Gastrocnemius medialis (tissue), 4 donors: ENCODE data around the gene ABCA13. TPM values are rescaled to one million over a fixed set of nuclear protein-coding genes. Genes with fewer than 3 reads are reported as not detected.

ENCODE experiments used
- ATAC-seq, 2 donors: fragments of 150-250 bp; one replicate each; pipeline ENCODE4 v1.9.1; 2016
- DNase-seq, 2 donors: peaks; one replicate each; pipeline ENCODE4 v3.0.0-alpha.2; 2019
- H3K27ac ChIP-seq, 4 donors: fragments of 200-600 bp; sonication (generic); 1 replicate in 1 of 4; 2 replicates in 3 of 4; pipeline ENCODE4 v1.5.1; 2016 to 2018; ENCODE audit warnings: mild to moderate bottlenecking in 2 of 4, moderate library complexity in 1 of 4
- H3K27me3 ChIP-seq, 3 donors: fragments of 200-600 bp; sonication (generic) in 2 of 3; 1 replicate in 1 of 3; 2 replicates in 2 of 3; pipeline versions ENCODE4 v1.5.1 to v1.6.0; 2016 to 2019; ENCODE audit warnings: mild to moderate bottlenecking in 1 of 3, moderate library complexity in 1 of 3
- H3K36me3 ChIP-seq, 2 donors: fragments of 200-600 bp; sonication (generic) in 1 of 2; one replicate each; pipeline ENCODE4 v1.5.1; 2017 to 2018
- H3K4me1 ChIP-seq, 2 donors: fragments of 200-600 bp; sonication (generic) in 1 of 2; one replicate each; pipeline ENCODE4 v1.5.1; 2016 to 2017; ENCODE audit warnings: mild to moderate bottlenecking in 2 of 2
- H3K4me3 ChIP-seq, 4 donors: fragments of 200-600 bp; sonication (generic) in 3 of 4; 1 replicate in 1 of 4; 2 replicates in 3 of 4; pipeline ENCODE4 v1.5.1; 2016 to 2019; ENCODE audit warnings: mild to moderate bottlenecking in 2 of 4
- H3K9me3 ChIP-seq, 3 donors: fragments of 200-600 bp; sonication (generic) in 2 of 3; 1 replicate in 1 of 3; 2 replicates in 2 of 3; pipeline ENCODE4 v1.5.1; 2016 to 2019
- POLR2A ChIP-seq, 2 donors: fragments of 450-650 bp; IDR thresholded peaks; one replicate each; pipeline ENCODE4 v1.6.1; 2017; ENCODE audit warnings: antibody characterized with exemption in 2 of 2, mild to moderate bottlenecking in 2 of 2, moderate library complexity in 2 of 2
- in situ Hi-C, 4 donors: fragments of 200-750 bp; cut with MboI; loops; one replicate each; pipeline versions ENCODE4 v1.15.0 to v1.8.0; 2017; ENCODE audit warnings: low sequenced_read_pairs in 4 of 4
- intact Hi-C: fragments of 100-400 bp; cut with DNase I; formaldehyde crosslinking; loops from one replicate; pipeline ENCODE4 v1.15.1; 2023; ENCODE audit warnings: low total_unique reads
- total RNA-seq, 4 donors: library from RNA; depleted of rRNA; stranded (reverse); fragments of >200 nt; gene quantifications; one replicate each; pipeline versions ENCODE4 v1.1.0 to v1.2.3, GENCODE V29; 2016
- TF ChIP-seq, protein P1 (sequence below), 5 experiments: fragments of 450-650 bp in 3 of 5; fragments of 200-600 bp in 2 of 5; sonication (generic) in 2 of 5; IDR thresholded peaks in 4 of 5; conservative IDR thresholded peaks in 1 of 5; 1 replicate in 4 of 5; 2 replicates in 1 of 5; pipeline ENCODE4 v1.5.1; 2016 to 2019; ENCODE audit warnings: antibody characterized with exemption in 5 of 5, mild to moderate bottlenecking in 3 of 5, moderate library complexity in 3 of 5

Gene ABCA13
- total RNA-seq, 4 donors from 2014 or later = 0.03 to 0.10 TPM; not detected in 2

DNA sequence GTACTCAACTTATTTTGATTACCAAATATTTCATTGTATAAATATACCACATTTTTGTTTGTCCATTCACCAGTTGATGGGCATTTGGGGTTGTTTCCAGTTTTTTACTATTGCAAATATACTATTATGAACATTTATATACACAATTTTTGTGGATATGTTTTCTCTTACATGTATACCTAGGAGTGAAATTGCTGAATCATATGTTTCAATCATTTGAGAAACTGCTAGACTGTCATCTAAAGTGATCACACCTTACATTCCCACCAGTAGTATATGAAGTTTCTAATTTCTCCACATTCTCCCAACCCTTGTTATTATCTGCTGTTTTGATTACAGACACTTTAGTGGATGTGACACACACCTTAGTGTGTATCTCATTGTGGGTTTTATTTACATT is 257.9 kb downstream of the ABCA13 start:
- no peak overlapping the region for H3K27ac ChIP-seq
- no peaks in the 10 kb centered on the region for H3K4me1 ChIP-seq
- H3K4me3 ChIP-seq = no peak overlapping the region
- no peaks in the 10 kb centered on the region for H3K9me3 ChIP-seq
- no peaks in the 10 kb centered on the region for H3K36me3 ChIP-seq
- TF ChIP-seq, protein P1, sequence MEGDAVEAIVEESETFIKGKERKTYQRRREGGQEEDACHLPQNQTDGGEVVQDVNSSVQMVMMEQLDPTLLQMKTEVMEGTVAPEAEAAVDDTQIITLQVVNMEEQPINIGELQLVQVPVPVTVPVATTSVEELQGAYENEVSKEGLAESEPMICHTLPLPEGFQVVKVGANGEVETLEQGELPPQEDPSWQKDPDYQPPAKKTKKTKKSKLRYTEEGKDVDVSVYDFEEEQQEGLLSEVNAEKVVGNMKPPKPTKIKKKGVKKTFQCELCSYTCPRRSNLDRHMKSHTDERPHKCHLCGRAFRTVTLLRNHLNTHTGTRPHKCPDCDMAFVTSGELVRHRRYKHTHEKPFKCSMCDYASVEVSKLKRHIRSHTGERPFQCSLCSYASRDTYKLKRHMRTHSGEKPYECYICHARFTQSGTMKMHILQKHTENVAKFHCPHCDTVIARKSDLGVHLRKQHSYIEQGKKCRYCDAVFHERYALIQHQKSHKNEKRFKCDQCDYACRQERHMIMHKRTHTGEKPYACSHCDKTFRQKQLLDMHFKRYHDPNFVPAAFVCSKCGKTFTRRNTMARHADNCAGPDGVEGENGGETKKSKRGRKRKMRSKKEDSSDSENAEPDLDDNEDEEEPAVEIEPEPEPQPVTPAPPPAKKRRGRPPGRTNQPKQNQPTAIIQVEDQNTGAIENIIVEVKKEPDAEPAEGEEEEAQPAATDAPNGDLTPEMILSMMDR (IDR thresholded peaks at IDR 0.05 in 4 of 5, conservative IDR thresholded peaks at IDR 0.05 in 1 of 5) = no peak
- DNase-seq (no peak), ATAC-seq (no peak)
- H3K27me3 ChIP-seq = no peaks in the 10 kb centered on the region
- intact Hi-C loops = no loop called here
- in situ Hi-C loops = no loop called here

DNA sequence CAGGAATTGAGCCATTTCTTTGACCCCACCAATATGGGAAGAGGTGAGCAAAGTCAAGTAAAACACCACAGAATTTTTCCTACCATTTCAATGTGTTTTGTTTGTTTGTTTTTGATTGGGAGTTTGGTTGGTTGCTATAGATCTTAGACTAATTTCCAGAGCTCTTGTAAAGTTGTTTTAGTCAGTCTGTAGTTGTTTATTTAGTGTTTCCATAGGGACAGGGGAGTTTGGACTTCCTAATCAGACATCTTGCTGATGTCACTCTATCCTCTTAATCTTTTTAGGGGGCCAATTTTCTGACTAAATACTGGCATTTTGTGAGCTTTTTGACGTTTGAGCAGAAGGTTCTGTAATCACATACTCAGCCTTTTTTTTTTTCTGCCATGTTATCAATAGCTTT is 266.9 kb downstream of the ABCA13 start:
- intact Hi-C loops = no loop called here
- H3K4me1 ChIP-seq = no peaks in the 10 kb centered on the region

DNA sequence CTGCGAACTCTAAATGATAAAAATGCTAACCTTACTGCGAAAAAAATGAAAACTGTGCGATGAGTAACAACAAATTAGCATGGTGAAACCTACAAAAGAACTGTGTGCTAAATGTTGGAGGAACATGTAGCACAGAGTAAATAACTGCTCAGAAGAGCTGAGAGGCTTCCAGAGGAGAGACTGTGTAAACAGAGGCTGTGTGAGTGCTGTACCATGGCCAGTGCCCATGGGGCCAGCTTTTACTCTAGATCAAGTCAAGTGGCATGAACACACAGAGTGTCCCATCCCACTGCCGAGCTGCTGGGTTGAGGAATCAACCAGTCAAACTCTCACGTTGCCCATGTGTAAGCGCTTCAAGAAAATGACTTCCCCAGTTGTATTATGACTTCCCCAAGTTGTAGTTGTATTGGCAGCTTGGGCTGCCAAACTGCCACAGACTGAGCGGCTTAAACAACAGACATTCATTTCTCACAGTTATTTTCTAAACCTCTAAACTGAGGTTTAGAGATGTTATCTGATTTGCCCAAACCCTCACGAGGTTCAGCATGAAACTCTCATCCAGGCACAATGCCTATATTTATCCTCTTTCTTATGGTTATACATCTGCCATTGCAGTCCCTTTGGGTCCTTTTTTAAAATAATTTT is 270.7 kb downstream of the ABCA13 start:
- DNase-seq (no peak), ATAC-seq (no peak)
- no peaks in the 10 kb centered on the region for H3K4me1 ChIP-seq
- H3K27me3 ChIP-seq = no peaks in the 10 kb centered on the region
- no peak overlapping the region for H3K27ac ChIP-seq
- no peaks in the 10 kb centered on the region for H3K36me3 ChIP-seq
- TF ChIP-seq POLR2A (IDR thresholded peaks at IDR 0.05) = no peak
- TF ChIP-seq, protein P1 (IDR thresholded peaks at IDR 0.05 in 4 of 5, conservative IDR thresholded peaks at IDR 0.05 in 1 of 5) = no peak
- H3K9me3 ChIP-seq = no peaks in the 10 kb centered on the region
- H3K4me3 ChIP-seq = no peak overlapping the region
- intact Hi-C loops (no loop called here), in situ Hi-C loops (no loop called here)

More for the DNA sequence above, 266.9 kb downstream of the ABCA13 start:
- no peak for TF ChIP-seq POLR2A (IDR thresholded peaks at IDR 0.05)
- TF ChIP-seq, protein P1 (IDR thresholded peaks at IDR 0.05 in 4 of 5, conservative IDR thresholded peaks at IDR 0.05 in 1 of 5) = no peak
- peaks cover 0 to 6% (median 0%) of the 10 kb centered on the region in 3 donors for H3K9me3 ChIP-seq
- ATAC-seq = no peak
- DNase-seq = no peak
- no peaks in the 10 kb centered on the region for H3K36me3 ChIP-seq
- in situ Hi-C loops = no loop called here
- H3K27ac ChIP-seq = no peak overlapping the region
- no peak overlapping the region for H3K4me3 ChIP-seq
- no peaks in the 10 kb centered on the region for H3K27me3 ChIP-seq

DNA sequence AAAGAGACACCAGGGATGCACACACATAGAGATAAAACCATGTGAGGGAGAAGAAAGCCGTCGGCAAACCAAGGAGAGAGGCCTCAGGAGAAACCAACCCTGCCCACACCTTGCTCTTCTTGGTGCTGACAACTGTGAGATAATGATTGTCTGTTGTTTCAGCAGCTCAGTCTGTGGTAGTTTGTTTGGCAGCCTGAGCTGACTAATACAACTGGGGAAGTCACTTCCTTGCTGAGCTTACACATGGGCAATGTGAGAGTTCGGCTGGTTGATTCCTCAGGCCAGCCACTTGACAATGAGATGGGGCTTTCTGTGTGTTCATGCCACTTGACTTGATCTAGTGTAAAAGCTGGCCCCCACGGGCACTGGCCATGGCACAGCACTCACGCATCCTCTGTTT is 271.8 kb downstream of the ABCA13 start:
- H3K4me1 ChIP-seq = no peaks in the 10 kb centered on the region
- DNase-seq = no peak
- ATAC-seq = no peak
- in situ Hi-C loops = no loop called here
- H3K9me3 ChIP-seq = no peaks in the 10 kb centered on the region
- intact Hi-C loops = no loop called here
- no peaks in the 10 kb centered on the region for H3K27me3 ChIP-seq
- H3K4me3 ChIP-seq = no peak overlapping the region
- H3K36me3 ChIP-seq = no peaks in the 10 kb centered on the region
- TF ChIP-seq POLR2A (IDR thresholded peaks at IDR 0.05) = no peak
- TF ChIP-seq, protein P1 (IDR thresholded peaks at IDR 0.05 in 4 of 5, conservative IDR thresholded peaks at IDR 0.05 in 1 of 5) = no peak
- no peak overlapping the region for H3K27ac ChIP-seq

DNA sequence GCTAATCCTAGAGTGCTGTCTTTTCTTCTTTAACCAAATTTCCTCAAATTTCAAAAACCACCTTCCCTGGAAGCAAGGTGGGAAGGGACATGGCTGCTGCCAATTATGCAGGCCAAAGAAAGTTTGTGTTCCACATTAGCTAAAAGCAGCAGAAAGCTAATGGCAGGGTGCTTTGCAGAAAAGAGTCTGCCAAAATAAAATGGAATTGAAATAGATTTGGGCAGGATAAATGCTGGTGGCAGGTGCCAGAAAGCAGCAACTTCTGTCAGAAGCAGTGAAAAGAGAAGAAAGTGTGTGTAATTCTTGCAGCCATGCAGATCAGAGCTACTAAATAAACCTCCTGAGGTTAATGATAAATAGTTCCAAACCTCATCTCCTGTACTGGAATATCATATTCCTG is 275.5 kb downstream of the ABCA13 start:
- no peaks in the 10 kb centered on the region for H3K27me3 ChIP-seq
- H3K36me3 ChIP-seq = no peaks in the 10 kb centered on the region
- DNase-seq = no peak
- no peak for TF ChIP-seq POLR2A (IDR thresholded peaks at IDR 0.05)
- ATAC-seq = no peak
- H3K4me1 ChIP-seq = no peaks in the 10 kb centered on the region
- no peaks in the 10 kb centered on the region for H3K9me3 ChIP-seq
- intact Hi-C loops = no loop called here
- H3K4me3 ChIP-seq = no peak overlapping the region
- in situ Hi-C loops = no loop called here
- no peak overlapping the region for H3K27ac ChIP-seq
